AG04449 (cell line): ENCODE results near the gene HSPA8.

ENCODE experiments used
- CTCF ChIA-PET: fragments of 350-600 bp; formaldehyde crosslinking; extraction: SDS; loops from one replicate; lab custom pipeline; 2021; ENCODE audit warnings: antibody characterized with exemption; lab: Yijun Ruan, JAX
- POLR2A ChIA-PET: fragments of 400-600, 350-600 bp; formaldehyde crosslinking; extraction: SDS; loops from one replicate; lab custom pipeline; 2020; ENCODE audit warnings: antibody characterized with exemption, inconsistent platforms; lab: Yijun Ruan, JAX
- DNase-seq: peaks from one replicate; pipeline ENCODE4 v3.0.0-alpha.2; 2010; ENCODE audit warnings: low read depth, low spot score
- H3K4me3 ChIP-seq: 2 replicates; pipeline ENCODE4 v1.5.1; 2011; ENCODE audit warnings: low read depth, mild to moderate bottlenecking, control low read depth, low read length
- TF ChIP-seq, protein P1 (sequence below): IDR thresholded peaks from one replicate; pipeline ENCODE4 v1.5.1; 2011; ENCODE audit warnings: mild to moderate bottlenecking, moderate library complexity, low read length, control low read depth, inconsistent platforms; ENCODE audit not compliant: insufficient read depth; ENCODE audit errors: missing control alignments

Gene HSPA8

DNA sequence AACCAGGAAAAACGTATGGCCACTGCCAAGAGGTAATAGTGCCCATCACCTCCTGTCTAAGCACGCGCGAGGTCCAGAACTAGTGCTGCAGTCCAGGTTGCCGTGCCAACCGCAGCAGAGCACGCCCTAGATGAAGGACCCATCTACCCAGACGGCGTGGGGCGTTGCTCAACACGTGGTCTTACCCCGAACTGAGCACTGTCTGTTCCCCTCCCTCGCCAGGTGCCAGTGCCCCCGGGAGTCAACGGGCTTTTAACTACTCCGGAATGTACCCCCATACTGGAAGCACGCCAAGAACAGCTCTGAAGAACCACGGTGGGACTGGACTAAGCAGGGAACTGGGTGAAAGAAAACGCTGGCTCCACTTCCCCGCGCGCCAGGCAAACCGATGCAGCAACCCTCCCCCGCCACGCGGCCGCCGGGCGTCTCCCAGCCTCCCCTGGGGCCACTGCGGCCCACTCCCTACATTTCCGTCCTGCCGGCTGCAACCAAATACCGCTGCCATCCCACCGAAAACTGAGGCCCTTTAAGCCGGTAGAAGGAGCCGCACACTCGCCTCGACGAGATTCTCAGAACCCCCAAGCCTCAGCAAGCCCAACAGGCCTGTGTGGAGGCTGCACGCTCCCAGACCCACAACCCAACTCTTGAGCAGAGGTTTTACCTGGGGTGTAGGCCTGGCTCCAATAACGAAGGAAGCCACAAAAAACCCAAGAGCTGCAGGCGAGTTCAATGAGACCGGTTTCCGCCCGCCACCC is at the start of gene HSPA8:
Gene HSPA8, minus strand, starts transcription at position 734 of the 755 bp plus-strand sequence. CDS start 812 bp downstream, outside the sequence.
- DNase-seq: no peak
- TF ChIP-seq, protein P1, sequence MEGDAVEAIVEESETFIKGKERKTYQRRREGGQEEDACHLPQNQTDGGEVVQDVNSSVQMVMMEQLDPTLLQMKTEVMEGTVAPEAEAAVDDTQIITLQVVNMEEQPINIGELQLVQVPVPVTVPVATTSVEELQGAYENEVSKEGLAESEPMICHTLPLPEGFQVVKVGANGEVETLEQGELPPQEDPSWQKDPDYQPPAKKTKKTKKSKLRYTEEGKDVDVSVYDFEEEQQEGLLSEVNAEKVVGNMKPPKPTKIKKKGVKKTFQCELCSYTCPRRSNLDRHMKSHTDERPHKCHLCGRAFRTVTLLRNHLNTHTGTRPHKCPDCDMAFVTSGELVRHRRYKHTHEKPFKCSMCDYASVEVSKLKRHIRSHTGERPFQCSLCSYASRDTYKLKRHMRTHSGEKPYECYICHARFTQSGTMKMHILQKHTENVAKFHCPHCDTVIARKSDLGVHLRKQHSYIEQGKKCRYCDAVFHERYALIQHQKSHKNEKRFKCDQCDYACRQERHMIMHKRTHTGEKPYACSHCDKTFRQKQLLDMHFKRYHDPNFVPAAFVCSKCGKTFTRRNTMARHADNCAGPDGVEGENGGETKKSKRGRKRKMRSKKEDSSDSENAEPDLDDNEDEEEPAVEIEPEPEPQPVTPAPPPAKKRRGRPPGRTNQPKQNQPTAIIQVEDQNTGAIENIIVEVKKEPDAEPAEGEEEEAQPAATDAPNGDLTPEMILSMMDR: no peak
- ChIA-PET POLR2A (interaction anchor here (0.6 to 2.1 kb wide), 29 partner anchors 9 to 375 kb away, joined by 3 to 30 read pairs (median 4); no protein-coding TSS in a partner anchor), CTCF (interaction anchor here (0.7 to 2.5 kb wide), 3 partner anchors 9 to 208 kb away, joined by 3 to 9 read pairs (median 6); no protein-coding TSS in a partner anchor)
- peak within 1 kb of the TSS; percentile 97 for H3K4me3 ChIP-seq

GRCh38 chr11:123111465-123111864 is 49.5 kb upstream of the HSPA8 start:
- POLR2A ChIA-PET: interaction anchor here (1.0 to 1.2 kb wide), 3 partner anchors 15 to 136 kb away, joined by 3 to 4 read pairs (median 3); partner anchors contain the start of gene HSPA8
- no peak for DNase-seq
- CTCF ChIA-PET: interaction anchor here (0.7 to 21.5 kb wide), 34 partner anchors 11 to 365 kb away, joined by 3 to 683 read pairs (median 4); no protein-coding TSS in a partner anchor

GRCh38 chr11:123110397-123110796 is 48.5 kb upstream of the HSPA8 start:
- ChIA-PET CTCF (interaction anchor here (0.6 to 21.5 kb wide), 31 partner anchors 10 to 210 kb away, joined by 3 to 683 read pairs (median 4); no protein-coding TSS in a partner anchor), POLR2A (interaction anchor here (1.1 to 1.2 kb wide), 2 partner anchors 48 to 137 kb away, joined by 3 to 4 read pairs; partner anchors contain the start of gene HSPA8)
- H3K4me3 ChIP-seq: no peak overlapping the region
- TF ChIP-seq, protein P1: no peak
- no peak for DNase-seq

More at GRCh38 chr11:123111465-123111864, 49.5 kb upstream of the HSPA8 start:
- TF ChIP-seq, protein P1: peak; percentile 41
- H3K4me3 ChIP-seq: no peak overlapping the region

DNA sequence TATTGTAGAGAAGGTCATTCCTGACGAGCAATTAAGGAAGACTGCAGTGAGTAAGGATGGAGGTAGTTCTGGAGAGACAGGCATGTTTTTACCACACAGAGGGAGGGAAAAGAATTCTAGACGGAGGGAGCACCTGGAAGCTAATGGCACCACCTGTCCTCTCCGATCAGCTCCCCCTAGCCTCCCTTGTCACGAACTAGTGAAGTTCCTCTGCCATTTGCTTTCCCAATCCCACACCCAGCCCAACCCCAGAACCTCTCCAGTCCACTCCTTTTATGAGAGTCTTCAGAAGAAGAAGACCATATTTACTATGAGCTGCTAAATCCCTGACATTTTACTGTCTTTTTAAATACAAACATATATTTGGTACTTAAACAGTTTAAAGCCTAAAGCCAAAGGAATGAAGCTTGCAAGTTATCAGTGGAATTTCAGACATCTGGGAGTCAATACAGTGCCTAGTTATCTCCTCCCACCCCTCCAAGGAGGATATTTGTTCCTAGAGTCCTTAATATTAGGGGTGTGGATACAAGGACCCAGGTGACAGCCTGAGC is 46.1 kb upstream of the HSPA8 start:
- DNase-seq: no peak
- TF ChIP-seq, protein P1: no peak
- no peak overlapping the region for H3K4me3 ChIP-seq
- CTCF ChIA-PET: interaction anchor here (0.8 to 21.5 kb wide), 10 partner anchors 7 to 300 kb away, joined by 3 to 683 read pairs (median 4); no protein-coding TSS in a partner anchor
- POLR2A ChIA-PET: interaction anchor here (0.6 kb wide), 1 partner anchor 80 kb away, joined by 3 read pairs; no protein-coding TSS in a partner anchor

GRCh38 chr11:123104697-123105096 is 42.8 kb upstream of the HSPA8 start:
- CTCF ChIA-PET: interaction anchor here (0.8 to 21.5 kb wide), 13 partner anchors 9 to 472 kb away, joined by 3 to 683 read pairs (median 7); no protein-coding TSS in a partner anchor
- POLR2A ChIA-PET: no interaction called here
- TF ChIP-seq, protein P1: no peak
- DNase-seq: no peak
- H3K4me3 ChIP-seq: no peak overlapping the region
